A673 (cell line): ENCODE results near the gene SH3TC2.

Experiments used
- CTCF ChIP-seq: fragments of 300-800, 200-600 bp; sonication (generic); conservative IDR thresholded peaks from 2 replicates; pipeline ENCODE4 v1.5.1; 2017; ENCODE audit warnings: low read depth, mild to moderate bottlenecking, antibody characterized with exemption, low read length, moderate library complexity, mixed read lengths
- EZH2 ChIP-seq: fragments of 200-600 bp; sonication (generic); IDR thresholded peaks from 2 replicates; pipeline ENCODE4 v1.6.1; 2017; ENCODE audit warnings: borderline replicate concordance, low read depth, mild to moderate bottlenecking, mixed read lengths, antibody characterized with exemption, low read length; ENCODE audit not compliant: poor library complexity, severe bottlenecking

DNA sequence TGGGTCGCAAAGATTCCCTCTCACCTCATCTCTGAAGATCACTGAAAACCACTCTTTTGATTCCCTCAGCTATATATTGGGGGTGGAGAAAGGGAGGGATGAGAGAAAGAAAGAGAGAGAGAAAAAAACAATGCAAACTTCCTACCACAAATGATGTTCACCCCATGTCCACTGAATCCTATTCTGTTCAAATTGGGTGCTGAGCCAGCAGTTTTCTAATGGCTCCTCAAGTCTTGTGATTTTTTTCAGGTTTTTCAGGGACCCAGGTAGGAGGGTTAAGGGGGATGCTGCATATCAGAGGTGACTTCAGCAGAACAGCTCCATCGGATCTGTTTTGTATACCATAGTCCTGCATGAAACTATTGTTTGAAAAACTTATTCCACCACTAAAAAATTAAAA, 95.9 kb downstream of the SH3TC2 start:
- TF ChIP-seq CTCF (no peak), EZH2 (no peak)
